HepG2 (cell line): ENCODE measurements around the gene ITGB7. TPM values are rescaled to one million over a fixed set of nuclear protein-coding genes. Genes with fewer than 3 reads are reported as not detected.

Experiments used
- ARID3A ChIP-seq: IDR thresholded peaks from 2 replicates; pipeline ENCODE4 v1.6.1; 2012; ENCODE audit warnings: low read depth, low read length, improper control_type of control experiment
- ATF2 ChIP-seq: sonication (generic); formaldehyde crosslinking; IDR thresholded peaks from 2 replicates; pipeline ENCODE4 v1.4.0; 2020; ENCODE audit warnings: missing genetic modification reagents
- KAT8 ChIP-seq: IDR thresholded peaks from 2 replicates; pipeline ENCODE4 v1.6.1; 2016; ENCODE audit warnings: missing genetic modification reagents, missing compliant biosample characterization
- PITX1 ChIP-seq: sonication (generic); formaldehyde crosslinking; IDR thresholded peaks from 2 replicates; pipeline ENCODE4 v1.5.1; 2020; ENCODE audit warnings: mild to moderate bottlenecking, missing genetic modification reagents
- RORA ChIP-seq: sonication (generic); formaldehyde crosslinking; IDR thresholded peaks from 2 replicates; pipeline ENCODE4 v1.5.0; 2020; ENCODE audit warnings: mild to moderate bottlenecking, missing genetic modification reagents, moderate library complexity
- SMYD3 ChIP-seq: sonication (generic); formaldehyde crosslinking; IDR thresholded peaks from 2 replicates; pipeline ENCODE4 v1.8.1; 2023; ENCODE audit warnings: mild to moderate bottlenecking, missing genetic modification reagents
- SYNCRIP ChIP-seq: fragments of 200-400 bp; formaldehyde crosslinking; IDR thresholded peaks from 2 replicates; pipeline ENCODE4 v1.6.1; 2018; ENCODE audit warnings: mild to moderate bottlenecking, low read depth, low read length; ENCODE audit not compliant: insufficient read depth
- TFDP2 ChIP-seq: sonication (generic); formaldehyde crosslinking; IDR thresholded peaks from 2 replicates; pipeline ENCODE4 v1.4.0; 2020; ENCODE audit warnings: missing genetic modification reagents
- THAP11 ChIP-seq: IDR thresholded peaks from 2 replicates; pipeline ENCODE4 v1.6.1; 2016; ENCODE audit warnings: missing biosample characterization, missing genetic modification reagents
- ZHX2 ChIP-seq, 2 experiments: sonication (generic) in 1 of 2; formaldehyde crosslinking in 1 of 2; IDR thresholded peaks; 2 replicates each; pipeline versions ENCODE4 v1.6.1 to v1.9.0; 2014 to 2022; ENCODE audit warnings: antibody characterized with exemption in 1 of 2, borderline replicate concordance in 1 of 2, inconsistent platforms in 1 of 2, low read depth in 1 of 2, missing genetic modification reagents in 1 of 2
- ZNF549 ChIP-seq: sonication (generic); formaldehyde crosslinking; IDR thresholded peaks from 2 replicates; pipeline ENCODE4 v1.5.0; 2020; ENCODE audit warnings: missing genetic modification reagents
- polyA plus RNA-seq, 8 experiments: library from polyadenylated mRNA; depleted of rRNA in 3 of 8; stranded (reverse) in 7 of 8; unstranded in 1 of 8; fragments of >200 nt; fragmentation: Illumina TruSeq in 4 of 8; extraction: Trizol in 4 of 8; gene quantifications; 2 replicates each; pipeline versions ENCODE4 v1.2.1 to v1.2.3, GENCODE V29; 2011 to 2016; ENCODE audit warnings: low read depth in 4 of 8, missing spikeins in 1 of 8, mixed read lengths in 1 of 8; ENCODE audit not compliant: insufficient read depth in 1 of 8
- total RNA-seq, 5 experiments: library from RNA; depleted of rRNA; stranded (reverse); fragments of >200 nt; fragmentation: Illumina TruSeq; extraction: Trizol; gene quantifications; 2 replicates each; pipeline ENCODE4 v1.2.3, GENCODE V29; 2016; ENCODE audit warnings: low read depth in 1 of 5
- TF ChIP-seq, protein P1 (sequence below), 2 experiments: sonication (generic) in 1 of 2; formaldehyde crosslinking in 1 of 2; IDR thresholded peaks; 2 replicates each; pipeline versions ENCODE4 v1.4.0 to v1.6.1; 2016 to 2020; ENCODE audit warnings: borderline replicate concordance in 1 of 2, low read depth in 1 of 2, mild to moderate bottlenecking in 1 of 2, missing genetic modification reagents in 1 of 2

ITGB7 gene
- total and polyA plus RNA-seq, 2 of the 13 experiments (the other 11 are each of a cell fraction or from before 2014, with no cell fraction given), result 0.16 to 0.18 TPM

GRCh38 chr12:53220694-53221202, 13.7 kb upstream of the ITGB7 start (continued):
- TF ChIP-seq ZHX2 (IDR thresholded peaks at IDR 0.05; ENCODE audit: low read depth) (no peak), ZHX2 (CRISPR knock-in tag; IDR thresholded peaks at IDR 0.05; ENCODE audit: borderline replicate concordance) (no peak), ARID3A (no peak), KAT8 (CRISPR knock-in tag) (peak; percentile 32; the same call in 1 of the 2 replicates), SMYD3 (CRISPR knock-in tag) (no peak), SYNCRIP (no peak), PITX1 (CRISPR knock-in tag) (no peak), TFDP2 (CRISPR knock-in tag) (peak; percentile 48; the same call in 1 of the 2 replicates), THAP11 (peak; percentile 73; the same call in 1 of the 2 replicates), RORA (CRISPR knock-in tag) (no peak), ATF2 (CRISPR knock-in tag) (peak; percentile 10; the same call in 1 of the 2 replicates), ZNF549 (CRISPR knock-in tag) (no peak)
- TF ChIP-seq, protein P1, sequence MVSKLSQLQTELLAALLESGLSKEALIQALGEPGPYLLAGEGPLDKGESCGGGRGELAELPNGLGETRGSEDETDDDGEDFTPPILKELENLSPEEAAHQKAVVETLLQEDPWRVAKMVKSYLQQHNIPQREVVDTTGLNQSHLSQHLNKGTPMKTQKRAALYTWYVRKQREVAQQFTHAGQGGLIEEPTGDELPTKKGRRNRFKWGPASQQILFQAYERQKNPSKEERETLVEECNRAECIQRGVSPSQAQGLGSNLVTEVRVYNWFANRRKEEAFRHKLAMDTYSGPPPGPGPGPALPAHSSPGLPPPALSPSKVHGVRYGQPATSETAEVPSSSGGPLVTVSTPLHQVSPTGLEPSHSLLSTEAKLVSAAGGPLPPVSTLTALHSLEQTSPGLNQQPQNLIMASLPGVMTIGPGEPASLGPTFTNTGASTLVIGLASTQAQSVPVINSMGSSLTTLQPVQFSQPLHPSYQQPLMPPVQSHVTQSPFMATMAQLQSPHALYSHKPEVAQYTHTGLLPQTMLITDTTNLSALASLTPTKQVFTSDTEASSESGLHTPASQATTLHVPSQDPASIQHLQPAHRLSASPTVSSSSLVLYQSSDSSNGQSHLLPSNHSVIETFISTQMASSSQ (IDR thresholded peaks at IDR 0.05; ENCODE audit: low read depth), result no peak
- TF ChIP-seq, protein P1 (CRISPR knock-in tag; IDR thresholded peaks at IDR 0.05; ENCODE audit: borderline replicate concordance), result peak; percentile 6; the same call in 1 of the 2 replicates
